Erythroblast (primary cell): ENCODE measurements around the gene SH3BGRL3.

ENCODE experiments used
- DNase-seq, 2 experiments: peaks; one replicate each; lab custom pipeline; 2025; lab: John Stamatoyannopoulos, UW
- GATA1 ChIP-seq: IDR thresholded peaks from 2 replicates; pipeline ENCODE4 v1.6.1; 2011; ENCODE audit warnings: low read depth, mild to moderate bottlenecking, control low read depth, low read length, moderate library complexity
- POLR2A ChIP-seq: IDR thresholded peaks from 2 replicates; pipeline ENCODE4 v1.6.1; 2011; ENCODE audit warnings: mild to moderate bottlenecking, low read length

Gene SH3BGRL3

GRCh38 chr1:26282401-26282918 lies 2.6 kb downstream of the SH3BGRL3 start:
- no peak for DNase-seq
- TF ChIP-seq GATA1 (no peak), POLR2A (no peak)

GRCh38 chr1:26283279-26283853 lies 3.5 kb downstream of the SH3BGRL3 start:
- no peak for TF ChIP-seq POLR2A
- no peak for TF ChIP-seq GATA1
- peak in 1 of 2 experiments; percentile 30 for DNase-seq

GRCh38 chr1:26283871-26284596 lies 4.1 kb downstream of the SH3BGRL3 start:
- no peak for DNase-seq
- no peak for TF ChIP-seq POLR2A
- TF ChIP-seq GATA1: no peak

- DNase-seq: peak; percentile 92 to 97
- TF ChIP-seq POLR2A (peak; percentile 62), GATA1 (no peak)
Measured at GRCh38 chr1:26284597-26285347, 4.9 kb downstream of the SH3BGRL3 start.

DNA sequence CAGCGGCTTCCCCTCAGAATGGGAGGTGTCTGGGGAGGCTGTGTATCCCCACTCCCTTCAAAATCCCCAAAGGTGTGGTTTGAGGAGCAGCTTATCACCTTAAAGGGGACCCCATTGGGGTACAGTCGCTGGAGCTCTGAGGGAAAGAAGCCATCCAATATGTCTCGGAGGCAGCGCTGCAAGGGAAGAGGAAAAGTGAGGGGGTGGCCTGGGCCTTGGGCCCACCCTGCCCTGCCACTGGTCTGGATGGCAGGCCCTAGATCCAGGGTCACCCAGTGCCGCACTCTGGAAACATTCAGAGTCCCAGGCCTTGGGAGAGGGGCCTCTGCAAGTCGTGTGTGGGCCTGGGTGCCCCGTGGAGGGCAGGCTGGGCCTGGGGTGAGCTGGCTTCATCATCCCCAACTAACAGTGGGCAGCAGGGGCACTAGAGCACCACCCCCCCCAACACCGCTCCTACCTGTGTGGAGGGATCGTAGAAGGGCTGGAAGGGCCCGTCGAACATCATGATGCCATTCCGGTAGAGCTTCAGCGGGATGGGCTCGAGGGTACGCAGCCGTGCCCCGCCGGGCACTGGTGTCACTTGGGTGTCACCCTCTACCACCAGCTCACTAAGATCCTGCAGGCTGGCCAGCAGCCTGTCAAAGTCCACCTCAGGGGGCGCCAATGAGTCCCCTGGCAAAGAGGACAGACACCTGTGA lies 5.6 kb downstream of the SH3BGRL3 start:
- peak in 1 of 2 experiments; percentile 71 for DNase-seq
- TF ChIP-seq POLR2A: no peak
- TF ChIP-seq GATA1: no peak

DNA sequence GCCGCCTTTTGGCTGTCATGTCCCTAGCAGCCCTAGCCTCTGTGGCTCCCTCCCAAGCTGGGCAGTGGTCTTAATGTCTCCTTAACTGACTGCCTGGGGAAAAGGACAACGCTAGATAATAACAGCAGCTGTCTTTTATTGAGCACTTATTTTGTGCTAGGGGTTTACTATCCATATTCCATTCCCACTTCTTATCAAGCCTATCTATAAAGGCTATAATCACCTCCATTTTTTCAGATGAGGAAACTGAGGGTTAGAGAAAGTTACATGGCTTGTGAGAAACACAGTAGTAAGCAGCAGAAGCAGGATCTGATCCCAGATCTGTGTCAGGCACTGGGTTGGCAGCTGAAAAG lies 6.2 kb downstream of the SH3BGRL3 start:
- TF ChIP-seq GATA1 (no peak), POLR2A (peak; percentile 37)
- DNase-seq: no peak

- TF ChIP-seq POLR2A: no peak
- no peak for TF ChIP-seq GATA1
- DNase-seq: peak in 1 of 2 experiments; percentile 39
Measured at GRCh38 chr1:26287033-26287711, 7.3 kb downstream of the SH3BGRL3 start.

DNA sequence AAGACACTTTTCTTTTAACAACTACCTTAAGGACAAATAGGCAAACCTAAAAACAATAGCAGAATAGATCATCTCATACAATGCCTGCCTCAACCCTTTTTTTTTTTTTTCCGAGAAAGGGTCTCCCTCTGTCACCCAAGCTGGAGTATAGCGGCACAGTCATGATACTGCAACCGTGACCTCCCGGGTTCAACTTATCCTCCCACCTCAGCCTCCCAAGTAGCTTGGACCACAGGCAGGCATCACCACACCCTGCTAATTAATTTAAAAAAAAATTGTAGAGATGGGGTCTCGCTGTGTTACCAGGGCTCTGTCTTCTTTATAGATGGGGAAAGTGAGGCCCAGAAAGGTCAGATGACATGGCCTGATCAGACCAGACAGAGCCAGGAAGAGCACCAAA lies 7.9 kb downstream of the SH3BGRL3 start:
- DNase-seq: no peak
- TF ChIP-seq POLR2A (no peak), GATA1 (no peak)

- TF ChIP-seq POLR2A (peak; percentile 61), GATA1 (no peak)
- DNase-seq: peak; percentile 92 to 93
Measured at GRCh38 chr1:26288311-26288941, 8.5 kb downstream of the SH3BGRL3 start.

- TF ChIP-seq POLR2A (no peak), GATA1 (no peak)
- peak in 1 of 2 experiments; percentile 57 for DNase-seq
Measured at GRCh38 chr1:26289158-26290059, 9.5 kb downstream of the SH3BGRL3 start.

DNA sequence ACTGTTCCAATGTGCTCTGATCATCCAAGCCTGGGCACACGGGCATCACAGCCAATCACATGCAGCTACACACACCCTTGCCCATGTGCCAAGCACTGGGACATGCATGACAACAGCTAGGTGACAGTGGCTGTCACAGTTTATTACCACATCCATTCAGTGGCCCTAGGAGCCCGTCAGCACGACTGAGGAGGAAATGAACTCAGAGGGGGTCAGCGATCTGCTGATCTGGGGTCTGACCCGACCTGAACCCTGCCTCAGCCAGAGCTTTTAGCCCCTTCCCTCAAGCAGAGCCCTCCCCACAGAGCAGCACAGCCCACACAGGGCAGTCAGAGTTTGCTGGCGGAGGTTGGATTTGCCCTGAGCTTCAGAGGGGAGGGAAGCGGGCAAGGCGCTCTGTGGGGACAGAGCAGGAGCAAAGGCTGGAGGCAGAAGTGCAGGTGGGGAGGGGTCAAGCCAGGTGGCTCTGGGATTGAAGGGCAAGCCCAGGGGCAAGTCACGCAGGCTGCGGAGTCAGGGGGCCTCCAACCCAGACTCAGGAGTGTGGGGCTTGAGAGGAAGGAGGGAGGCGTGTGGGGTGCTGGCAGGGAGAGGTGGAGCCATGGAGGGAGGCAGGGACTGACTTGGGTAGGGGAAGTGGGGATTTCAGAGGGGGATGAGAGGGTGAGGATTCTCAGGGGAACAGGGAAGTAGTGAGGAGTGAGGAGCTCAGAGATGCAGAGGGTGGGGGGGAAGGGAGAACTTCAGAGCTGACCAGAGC lies 10.4 kb downstream of the SH3BGRL3 start:
- DNase-seq: no peak
- TF ChIP-seq GATA1: no peak
- TF ChIP-seq POLR2A: no peak
